GF-D8 (cell line): Measurements from ENCODE around the gene RIPK3.
A peak's percentile ranks its signal among the peaks of the same experiment; 100 is the strongest.
"Not testable (repeated sequence)": the region's sequence is repeated elsewhere in the genome, so short reads cannot be mapped to it uniquely, and the experiment has no call there.

Experiments
- DNase-seq: peaks from one replicate; lab custom pipeline; 2025; lab: John Stamatoyannopoulos, UW

The RIPK3 gene

DNA sequence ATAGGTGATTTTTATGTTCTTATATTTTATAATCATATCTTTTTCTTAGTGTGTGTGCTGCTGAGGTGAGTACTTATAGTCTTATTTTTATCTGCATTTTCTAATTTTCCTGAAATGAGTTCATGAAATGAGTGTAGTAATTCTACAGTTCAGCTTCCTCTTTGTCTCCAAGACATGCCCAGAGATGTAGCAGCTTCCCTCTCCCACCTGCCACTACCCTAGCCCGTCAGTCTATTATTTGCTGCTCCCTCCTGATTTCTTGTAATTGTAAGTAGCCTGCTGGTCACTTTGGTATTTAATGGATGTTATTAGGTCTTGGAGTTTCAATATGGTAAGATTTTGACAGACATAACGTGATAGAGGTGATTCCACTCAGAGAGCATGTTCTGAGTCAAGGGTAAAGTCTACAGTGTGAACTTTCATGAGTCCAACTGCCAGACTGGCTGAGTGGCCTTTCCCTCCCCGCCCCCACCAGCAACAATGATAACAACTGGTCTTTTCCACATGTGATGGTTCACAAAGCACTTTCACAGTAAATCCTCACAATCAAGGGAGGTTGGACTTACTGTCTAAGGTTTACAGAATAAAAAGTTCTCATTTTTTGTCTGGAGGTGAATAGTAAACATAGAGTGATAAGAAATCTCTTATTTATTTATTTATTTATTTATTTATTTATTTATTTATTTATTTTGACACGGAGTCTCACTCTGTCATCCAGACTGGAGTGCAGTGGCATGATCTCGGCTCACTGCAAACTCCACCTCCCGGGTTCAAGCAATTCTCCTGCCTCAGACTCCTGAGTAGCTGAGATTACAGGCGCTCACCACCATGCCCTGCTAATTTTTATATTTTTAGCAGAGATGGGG, 4.2 kb upstream of the RIPK3 start:
- no peak for DNase-seq

DNA sequence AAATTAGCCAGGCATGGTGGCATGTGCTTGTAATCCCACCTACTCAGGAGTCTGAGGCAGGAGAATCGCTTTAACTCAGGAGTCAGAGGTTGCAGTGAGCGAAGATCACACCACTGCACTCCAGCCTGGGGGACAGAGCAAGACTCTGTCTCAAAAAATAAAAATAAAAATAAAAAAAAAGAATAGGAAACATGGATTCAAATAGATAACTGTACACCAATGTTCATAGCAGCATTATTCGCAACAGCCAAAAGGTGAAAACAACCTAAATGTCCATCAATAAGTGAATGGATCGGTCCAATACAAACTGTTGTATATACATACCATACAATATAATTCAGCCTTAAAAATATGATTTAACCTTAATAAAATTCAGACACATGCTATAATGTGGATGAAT, 3.1 kb upstream of the RIPK3 start:
- no peak for DNase-seq

DNA sequence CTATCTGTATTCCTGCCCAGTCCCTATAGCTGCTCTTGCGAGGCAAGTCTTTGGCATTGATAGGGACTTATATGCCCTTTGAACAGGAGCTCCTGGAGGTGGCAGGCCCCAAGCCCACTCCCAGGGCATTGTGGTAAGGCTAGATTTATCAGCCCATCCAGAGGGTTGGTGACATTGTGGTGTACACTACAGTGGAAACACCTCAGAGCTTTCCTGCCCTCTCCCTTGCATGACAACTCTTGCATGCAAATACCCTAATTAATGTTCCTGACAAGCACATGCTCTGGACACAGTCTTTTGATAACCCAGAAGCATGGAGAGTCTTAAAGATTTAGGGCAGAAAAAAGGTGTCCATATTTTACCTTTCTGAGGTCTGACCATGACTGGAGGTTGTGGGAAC, 815 bp upstream of the RIPK3 start:
- no peak for DNase-seq

DNA sequence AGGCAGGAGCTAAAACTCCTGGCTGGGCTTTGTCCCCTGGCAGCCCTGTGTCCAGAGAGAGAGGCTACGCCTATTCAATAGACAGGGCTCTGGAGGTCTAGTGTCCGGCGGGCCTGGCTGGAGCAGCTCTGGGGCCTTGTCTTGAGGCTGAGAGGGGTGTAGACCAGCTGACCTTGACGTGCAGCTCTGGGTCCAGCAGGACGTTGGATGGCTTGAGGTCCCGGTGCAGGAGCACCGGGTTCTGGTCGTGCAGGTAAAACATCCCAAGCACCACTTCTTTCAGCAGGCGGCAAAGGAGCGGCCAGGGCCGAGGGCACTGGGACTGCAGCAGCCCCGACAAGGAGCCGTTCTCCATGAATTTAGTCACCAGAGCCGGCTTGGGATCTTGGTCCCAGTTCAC, 948 bp downstream of the RIPK3 start:
- no peak for DNase-seq

DNA sequence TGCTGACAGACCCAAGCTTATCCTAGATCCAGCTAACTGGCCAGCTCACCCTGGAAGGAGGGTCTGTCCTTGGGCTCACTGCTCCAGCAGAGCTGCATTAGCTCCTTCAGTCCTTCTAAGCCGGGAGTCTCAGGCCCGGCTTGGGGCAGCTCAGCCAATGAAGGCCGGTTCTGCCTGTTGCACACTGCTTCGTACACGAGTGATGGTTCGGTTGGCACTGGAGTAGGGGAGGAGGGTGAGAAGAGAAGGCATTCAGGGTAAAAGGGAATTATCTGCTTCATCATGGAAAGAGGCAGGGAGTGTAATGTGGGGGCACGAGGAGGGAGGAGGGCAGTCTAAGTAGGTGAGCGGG, 2.0 kb downstream of the RIPK3 start:
- DNase-seq, result no peak

DNA sequence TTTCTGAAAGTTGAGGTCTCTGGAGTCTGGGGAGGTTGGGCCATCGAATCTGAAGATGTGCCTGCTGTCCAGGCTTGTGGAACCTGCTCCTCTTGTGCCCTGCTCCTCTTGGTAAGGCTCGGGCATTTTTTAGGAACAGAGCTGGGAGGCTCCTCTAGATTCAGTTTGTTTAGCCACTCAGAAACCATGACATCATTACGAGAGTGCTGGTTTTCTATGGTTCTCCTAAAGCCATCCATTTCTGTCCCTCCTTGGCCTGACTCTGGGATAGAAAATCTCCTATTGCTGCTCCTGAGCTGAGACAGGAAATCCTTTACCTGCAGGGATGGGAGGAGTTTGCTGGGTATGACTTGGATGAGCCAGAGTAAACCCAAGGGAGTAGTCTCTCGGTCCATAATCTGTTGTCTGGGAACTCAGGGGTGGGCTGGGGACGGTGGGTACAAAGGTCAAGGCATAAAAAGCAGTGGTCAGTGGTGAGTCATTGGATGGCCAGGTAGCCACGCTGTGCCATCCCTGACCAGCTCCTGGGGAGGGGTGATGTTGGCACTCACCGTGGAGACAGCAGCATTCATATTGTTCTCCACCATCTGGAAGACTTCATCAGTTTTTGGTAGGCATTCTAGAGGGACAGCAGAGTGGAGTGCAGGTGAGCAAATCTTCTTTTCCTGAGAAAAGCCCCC, 2.5 kb downstream of the RIPK3 start:
- DNase-seq, result no peak

DNA sequence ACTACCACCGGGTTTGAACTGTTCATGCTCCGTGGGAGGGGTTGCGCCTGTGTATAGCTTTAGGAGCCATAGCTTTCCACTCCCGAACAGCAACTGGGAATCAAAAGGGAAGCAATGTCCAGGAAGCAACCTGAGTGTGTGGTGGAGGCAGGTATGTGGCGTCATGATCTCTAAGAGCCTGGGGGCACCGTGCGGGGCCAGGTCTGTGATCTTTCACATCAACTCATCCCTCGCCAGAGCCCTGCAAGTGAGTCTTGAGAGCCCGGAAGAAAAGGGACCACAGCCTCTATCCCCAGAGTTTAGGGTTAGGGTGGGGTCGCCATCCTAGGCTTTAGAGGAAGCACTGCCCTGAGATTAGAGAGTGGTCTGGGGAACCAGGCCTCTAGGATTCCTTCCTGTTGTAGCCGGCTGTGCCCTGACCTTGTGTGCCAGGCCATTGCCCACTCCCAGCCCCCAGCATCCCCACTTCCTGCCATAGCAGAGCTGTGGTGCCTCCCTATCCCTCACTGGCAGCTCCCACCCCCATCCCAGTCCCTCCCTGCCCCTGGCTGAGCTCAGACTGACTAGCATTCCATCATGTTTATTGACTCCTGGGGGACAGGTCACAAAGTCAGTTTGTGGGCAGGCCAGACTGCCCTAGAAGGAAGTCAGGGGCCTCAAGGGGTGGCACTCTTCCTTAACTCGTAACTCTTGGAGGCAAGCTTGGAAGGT, 4.2 kb downstream of the RIPK3 start:
- DNase-seq, result no peak

DNA sequence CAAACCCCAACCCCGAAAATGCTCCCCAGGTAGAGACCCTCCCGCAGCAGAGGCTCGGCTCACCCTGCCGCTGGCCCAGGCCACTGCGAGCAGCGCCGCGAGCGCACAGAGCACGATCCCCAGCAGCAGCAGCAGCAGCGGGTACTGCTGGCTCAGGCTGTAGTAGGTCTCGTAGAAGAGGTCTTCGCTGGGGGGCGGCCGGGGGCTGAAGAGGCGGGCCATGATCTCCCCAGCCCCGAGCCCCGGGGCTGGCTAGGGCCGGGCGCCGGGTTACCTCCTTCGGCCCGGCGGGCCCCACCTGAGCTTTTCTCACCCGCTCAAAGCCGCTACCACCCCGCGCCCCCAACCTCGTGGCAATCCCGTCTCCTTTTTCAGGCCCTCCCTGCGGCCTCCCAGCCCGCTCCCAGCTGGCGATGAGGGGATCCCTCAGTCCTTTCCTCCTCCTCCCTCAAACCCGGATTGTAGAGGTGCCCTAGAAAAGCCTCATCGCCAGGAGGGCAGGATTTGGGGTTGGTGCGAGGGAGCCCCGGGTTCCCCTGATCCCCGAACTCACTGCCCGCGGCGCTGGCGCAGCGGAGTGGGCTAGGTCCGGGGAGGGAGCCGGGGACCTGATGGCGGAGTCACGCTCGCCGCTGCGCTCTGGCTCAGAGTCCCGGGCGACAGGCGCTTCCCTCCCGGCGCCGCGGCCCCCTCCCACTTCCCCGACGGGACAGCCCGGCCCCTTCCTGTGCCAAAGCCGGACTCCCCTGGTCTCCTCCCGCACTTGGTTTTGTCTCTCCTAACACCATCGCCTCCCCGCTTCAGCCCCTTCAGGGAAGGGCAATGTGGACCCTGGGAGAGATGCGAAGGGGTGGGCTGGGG, 5.1 kb downstream of the RIPK3 start, which contains the start of gene ADCY4:
Gene ADCY4, minus strand, starts transcription at position 641 of the 861 bp plus-strand sequence. Its CDS starts 419 bp downstream, at position 222.
- no peak for DNase-seq

DNA sequence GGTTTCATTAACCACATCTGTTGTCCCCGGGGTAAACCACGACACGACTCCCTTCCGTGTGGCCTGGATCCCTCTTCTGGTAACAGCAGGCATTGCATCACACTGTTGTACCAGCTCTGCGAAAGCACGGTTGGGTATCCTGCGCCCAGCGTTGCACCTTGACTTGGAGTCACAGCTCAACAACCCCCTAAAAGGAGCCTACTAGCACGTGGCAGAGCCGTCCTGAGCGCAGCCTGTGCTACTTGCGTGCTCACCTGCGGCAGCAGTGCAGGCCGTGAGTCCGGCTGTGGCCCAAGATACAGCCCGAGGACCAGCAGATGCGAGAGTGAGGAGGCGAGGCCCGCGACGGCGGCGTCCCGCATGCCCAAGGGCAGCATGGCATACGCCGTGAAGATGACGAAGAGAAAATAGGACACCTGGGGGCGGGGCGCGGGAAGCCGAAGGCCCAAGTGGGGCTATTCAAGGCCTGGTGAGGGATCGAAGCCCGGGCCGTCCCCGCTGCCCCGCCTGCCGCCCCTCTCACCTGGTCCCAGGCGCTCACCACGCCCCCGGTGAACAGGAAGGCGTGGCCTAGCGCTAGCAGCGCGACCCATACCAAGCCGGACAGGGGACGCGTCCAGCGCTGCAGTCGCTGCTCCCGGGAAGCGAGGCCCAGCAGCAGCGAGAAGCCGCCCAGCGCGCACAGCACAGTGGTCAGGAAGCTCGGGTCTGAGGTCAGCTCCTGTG, 7.4 kb downstream of the RIPK3 start:
- DNase-seq, result peak; percentile 59

DNA sequence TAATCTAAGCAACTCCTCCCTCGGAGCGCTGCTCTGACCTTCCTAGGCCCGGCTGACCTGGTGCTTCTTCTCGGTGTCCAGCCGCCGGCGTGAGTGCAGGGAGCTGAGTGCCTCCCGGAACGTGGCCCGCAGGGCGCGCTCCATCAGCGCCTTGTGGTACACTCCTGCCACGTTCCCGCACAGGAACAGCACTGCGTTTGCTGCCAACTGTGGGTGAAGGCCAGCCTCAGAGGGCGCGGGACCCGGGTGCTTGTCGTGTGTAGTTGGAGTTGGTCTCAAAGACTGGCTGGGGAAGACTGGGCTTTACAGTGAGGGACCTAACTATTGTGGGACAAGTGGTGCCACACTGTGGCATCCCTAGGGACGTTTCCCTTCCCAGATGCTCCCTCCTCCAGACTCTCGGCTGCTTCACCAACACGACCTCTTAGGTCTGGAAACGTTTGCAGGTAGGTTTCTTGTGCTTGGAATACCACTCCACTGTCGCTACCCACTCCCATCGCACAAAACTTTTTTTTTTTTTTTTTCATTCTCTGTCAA, 8.0 kb downstream of the RIPK3 start:
- no peak for DNase-seq

DNA sequence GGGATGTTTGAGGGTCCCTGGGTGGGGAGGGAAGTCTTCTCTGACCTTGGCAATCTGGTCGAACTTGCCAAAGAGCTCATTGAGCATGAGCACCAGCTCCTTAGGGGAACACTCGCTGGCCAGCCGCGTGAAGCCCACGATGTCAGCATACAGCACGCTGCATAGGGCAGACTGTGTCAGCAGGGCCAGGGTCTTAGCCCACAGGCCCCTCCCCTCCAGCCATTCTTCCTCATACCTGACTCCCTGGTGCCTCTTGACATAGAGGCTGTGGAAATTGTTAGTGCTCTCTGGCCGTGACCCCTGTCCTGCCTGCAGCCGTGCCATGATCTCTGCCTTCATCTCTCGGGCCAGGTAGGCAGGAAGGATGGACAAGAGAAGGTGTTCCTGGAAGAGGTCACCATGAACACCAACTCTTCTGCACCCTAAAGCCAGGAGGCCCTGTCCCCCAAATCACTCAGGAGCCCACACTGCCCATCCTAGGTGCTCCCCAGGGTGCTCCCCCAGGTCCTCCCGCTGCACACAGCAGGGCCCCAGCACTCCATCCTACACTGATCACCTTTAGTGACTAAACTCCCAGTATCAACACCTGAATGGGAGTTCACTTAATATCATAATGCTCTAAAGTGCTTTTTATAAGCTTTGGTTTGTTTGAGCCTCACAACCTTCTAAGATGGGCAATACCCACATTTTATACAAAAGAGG, 8.7 kb downstream of the RIPK3 start:
- DNase-seq, result no peak

DNA sequence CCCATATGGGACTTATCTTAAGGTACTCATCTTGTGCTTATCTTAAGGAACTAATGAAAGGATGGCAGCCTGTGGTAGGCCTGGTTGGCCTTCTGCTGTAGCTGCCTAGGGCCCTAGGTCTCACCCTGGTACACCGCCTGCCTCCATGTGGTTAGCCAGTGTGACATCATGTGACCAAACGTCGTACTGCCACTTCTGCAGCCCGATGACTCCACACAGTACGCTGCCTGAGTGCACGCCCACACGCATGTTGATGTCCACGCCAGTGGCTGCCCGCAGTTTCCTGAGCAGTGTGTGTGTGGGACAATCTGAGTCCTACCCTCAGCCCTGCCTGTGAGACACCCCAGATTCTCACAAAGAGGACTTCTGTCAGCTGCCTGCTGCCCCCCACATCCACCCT, 10.1 kb downstream of the RIPK3 start:
- DNase-seq, result no peak

DNA sequence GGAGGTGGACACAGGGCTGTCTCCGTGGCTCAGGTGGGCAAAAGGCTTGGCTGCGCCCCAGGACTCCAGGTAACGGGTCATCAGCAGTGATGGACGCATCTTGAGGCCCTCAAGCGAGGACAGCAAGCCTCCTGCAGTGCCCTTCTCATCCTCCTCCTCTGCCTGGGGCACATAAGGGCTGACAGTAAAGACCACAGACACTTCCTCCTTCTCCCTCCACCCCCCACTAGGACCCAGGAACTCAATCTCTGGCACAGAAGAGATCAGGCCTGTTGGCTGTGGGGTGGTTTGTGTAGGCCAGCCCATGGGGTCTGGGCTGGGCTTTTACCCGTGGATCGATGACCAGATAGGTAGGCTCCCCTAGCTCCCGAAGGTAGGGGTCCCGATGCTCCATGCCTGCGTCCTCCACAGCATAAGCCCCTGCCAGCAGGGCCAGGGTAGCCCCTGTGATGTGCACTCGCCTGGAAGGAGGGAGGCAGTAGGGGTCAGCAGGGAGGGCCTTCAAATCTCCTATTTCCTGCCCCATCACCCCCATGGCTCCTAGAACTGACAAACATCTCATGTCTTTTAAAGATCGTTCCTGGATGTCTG, 10.6 kb downstream of the RIPK3 start:
- DNase-seq, result no peak

DNA sequence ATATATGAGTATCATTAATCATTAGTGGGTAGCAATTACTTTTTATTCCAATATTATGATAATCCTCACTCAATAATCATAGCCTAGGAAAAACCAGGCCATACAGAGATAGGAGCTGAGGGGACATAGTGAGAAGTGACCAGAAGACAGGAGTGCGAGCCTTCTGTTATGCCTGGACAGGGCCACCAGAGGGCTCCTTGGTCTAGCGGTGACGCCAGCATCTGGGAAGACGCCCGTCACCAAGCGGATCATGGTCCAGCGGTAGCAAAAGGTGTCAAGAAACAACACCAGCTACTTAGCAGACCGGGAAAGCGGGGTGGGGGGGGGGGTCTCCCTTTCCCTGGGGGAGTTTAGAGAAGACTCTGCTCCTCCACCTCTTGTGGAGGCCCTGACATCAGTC, 11.9 kb downstream of the RIPK3 start:
- not testable (repeated sequence) for DNase-seq

DNA sequence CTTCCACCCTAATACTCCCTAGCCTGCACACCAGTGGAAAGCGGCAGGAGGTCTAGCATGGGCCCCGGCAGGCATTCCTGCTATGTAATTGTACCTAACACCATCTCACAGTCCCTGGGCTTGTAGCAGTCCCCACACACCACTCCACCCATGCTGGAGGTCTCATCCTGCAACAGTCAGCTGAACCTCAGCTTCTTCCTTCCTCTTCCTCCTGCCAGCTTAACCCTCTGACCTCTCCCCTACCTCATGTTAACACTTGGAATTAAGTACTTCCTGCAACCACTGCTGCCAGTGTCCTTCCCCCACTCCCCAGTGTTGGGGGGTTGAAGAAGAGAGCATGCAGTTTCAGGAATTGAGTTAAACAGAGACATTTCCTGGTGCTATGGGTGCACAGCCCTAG, 12.5 kb downstream of the RIPK3 start:
- peak; percentile 71 for DNase-seq

DNA sequence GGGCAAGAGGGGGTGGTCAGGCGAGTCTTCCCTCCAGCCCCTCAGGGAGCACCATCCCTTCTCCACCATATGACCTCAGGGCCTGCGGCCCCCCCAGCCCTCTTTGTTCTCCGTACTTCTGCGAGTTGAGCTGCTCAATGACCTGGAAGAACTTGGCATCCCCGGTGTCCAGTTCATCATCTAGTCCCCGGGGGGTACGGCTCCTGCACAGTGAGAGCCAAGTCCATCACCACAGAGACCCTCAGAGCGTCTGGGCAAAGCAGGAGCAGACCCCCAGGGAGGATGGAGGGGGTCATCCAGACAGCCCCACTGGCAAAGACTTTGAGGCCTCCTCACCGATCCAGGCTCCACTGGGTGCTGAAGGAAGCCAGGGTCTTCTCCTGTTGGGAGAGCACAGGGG, 13.8 kb downstream of the RIPK3 start:
- DNase-seq, result no peak

DNA sequence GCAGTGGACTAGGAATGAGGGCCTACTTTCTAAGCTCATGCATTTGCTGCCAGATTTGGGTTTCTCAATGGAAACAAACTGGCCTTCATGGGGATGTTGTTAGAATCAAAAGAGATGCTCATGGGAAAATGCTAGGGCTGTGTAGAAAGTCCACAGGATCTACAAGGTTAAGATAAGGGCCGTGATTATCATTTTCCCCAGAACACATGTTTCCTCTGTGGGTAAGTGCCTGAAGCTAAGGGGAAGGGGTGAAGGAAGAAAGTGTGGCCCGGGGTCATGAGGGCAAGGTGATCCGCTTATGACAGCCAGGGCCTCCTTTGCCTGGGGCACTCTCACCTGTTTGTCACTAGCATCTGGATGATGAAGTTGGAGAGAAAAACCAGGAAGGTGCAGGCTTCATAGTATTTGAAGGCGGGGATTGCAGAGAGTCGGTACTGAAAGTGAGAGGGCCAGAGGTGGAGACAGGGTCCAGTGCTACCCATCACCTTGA, 14.7 kb downstream of the RIPK3 start:
- no peak for DNase-seq

DNA sequence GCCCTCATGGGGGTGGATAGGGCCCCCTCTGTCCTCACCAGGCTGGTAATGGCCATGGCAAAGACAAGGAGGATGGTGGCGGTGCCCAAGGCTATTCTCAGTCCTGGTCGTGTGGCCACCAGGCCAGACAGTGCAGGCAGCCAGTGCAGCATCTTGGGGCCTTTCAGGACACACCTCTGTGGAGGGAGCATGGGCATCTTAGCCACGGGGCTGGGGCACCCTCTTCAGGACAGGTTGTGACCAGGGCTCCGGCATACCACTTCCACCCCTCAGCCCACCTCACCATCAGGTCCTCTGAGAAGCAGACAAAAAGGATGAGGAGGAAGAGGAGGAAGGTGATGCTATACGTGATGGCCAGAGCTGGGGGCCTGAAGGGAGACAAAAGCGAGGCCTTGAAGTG, 15.8 kb downstream of the RIPK3 start:
- DNase-seq, result no peak

DNA sequence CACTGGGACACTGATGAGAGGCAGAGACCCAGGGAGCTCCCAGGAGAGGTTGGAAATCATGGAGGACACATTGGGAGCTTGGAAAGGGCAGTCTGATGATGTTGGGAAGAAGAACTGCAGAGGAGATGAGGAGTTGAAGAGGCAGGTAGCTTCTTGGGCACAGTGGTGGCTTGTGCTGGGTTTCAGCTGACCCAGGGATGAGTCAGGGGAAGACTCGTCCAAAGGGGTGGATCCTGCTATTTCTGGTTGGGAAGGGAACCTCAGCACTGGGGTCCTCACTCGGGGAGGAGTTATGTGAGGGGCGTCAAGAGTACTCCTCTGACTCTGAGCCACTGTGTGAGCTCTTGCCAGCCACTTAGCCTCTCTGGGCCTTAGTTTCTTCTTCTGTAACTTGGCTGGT, 16.4 kb downstream of the RIPK3 start:
- DNase-seq, result no peak

DNA sequence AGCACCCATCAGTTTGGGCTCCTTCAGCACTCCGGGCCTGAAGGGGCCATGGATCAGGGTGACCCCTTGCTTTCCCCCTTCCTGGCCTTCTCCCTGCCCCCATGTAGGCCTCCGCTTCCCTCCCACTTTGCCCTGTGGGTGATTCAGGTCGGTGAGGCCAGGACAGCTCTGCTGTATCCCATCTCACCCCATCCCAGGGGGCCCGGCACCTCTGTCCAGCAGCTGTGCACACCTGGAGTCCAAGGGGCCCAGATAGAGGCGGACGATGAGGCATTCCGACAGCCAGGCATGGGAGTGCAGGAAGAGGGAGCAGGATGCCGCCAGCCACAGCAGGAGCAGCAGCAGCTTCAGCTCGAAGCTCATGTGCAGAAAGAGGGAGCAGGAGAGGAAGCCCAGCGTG, 17.1 kb downstream of the RIPK3 start:
- no peak for DNase-seq
